ENCODE measurements around the gene SBK3.

GRCh38 chr19:55549500-55550320 lies 4.4 kb upstream of the SBK3 start:
- TF ChIP-seq ZNF677 (tag by site-specific recombination; IDR thresholded peaks at IDR 0.05) (no peak), CTCF (tag by site-specific recombination; IDR thresholded peaks at IDR 0.05) (no peak; the same call in 1 of the 2 replicates), ZNF423 (tag by site-specific recombination; IDR thresholded peaks at IDR 0.05) (no peak), REST (tag by site-specific recombination; IDR thresholded peaks at IDR 0.05) (no peak), ZNF530 (tag by site-specific recombination; IDR thresholded peaks at IDR 0.05; ENCODE audit: low read depth) (no peak), ZNF580 (tag by site-specific recombination; IDR thresholded peaks at IDR 0.05) (no peak), ZNF830 (tag by site-specific recombination; IDR thresholded peaks at IDR 0.05; ENCODE audit: low read depth) (no peak), ZNF121 (tag by site-specific recombination; IDR thresholded peaks at IDR 0.05) (no peak), ZNF18 (tag by site-specific recombination; IDR thresholded peaks at IDR 0.05) (no peak), ZNF639 (tag by site-specific recombination; IDR thresholded peaks at IDR 0.05) (no peak)
